Inflammatory macrophage treated with lipopolysaccharide for 1 hour (primary cell): Measurements from ENCODE around the gene RASSF9.

Source experiments
- DNase-seq, 2 donors: peaks; one replicate each; pipeline ENCODE4 v3.0.0-alpha.2; 2020 to 2022

Gene RASSF9

DNA sequence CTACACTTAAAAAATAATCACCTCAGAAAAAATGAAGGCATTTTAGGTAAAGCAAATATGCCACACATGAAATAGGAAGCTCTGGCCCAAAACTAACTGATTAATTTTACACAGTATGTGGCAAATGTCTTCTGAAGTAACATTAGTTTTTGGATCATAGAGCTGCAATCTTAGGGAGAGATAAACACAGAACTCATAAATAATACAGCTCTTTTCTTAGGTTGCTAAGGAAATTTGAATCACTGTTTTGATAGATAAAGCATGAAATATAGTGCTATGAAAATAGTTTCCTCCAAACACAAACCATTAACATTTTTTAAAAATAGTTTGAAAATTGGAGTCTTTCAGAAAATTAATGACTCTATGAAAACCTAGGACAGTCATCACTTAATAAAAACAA is 15.0 kb downstream of the RASSF9 start:
- no peak for DNase-seq

DNA sequence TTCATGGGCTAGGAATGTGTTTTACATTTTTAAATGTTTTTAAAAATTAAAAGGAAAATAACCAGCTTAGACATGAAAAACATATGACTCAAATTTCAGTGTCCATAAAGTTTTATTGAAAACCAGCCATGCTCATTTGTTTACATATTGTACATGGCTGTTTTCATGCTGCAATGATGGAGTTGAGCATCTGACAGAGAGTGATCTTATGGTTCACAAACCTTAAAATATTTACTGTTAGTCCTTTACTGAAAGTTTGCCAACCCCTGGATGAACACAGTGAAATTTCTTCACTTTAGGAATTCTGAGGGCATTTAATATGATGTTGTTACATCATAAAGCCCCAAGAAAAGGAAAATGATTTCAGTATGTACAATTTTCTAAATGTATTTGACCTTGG is 16.1 kb downstream of the RASSF9 start:
- DNase-seq = no peak

DNA sequence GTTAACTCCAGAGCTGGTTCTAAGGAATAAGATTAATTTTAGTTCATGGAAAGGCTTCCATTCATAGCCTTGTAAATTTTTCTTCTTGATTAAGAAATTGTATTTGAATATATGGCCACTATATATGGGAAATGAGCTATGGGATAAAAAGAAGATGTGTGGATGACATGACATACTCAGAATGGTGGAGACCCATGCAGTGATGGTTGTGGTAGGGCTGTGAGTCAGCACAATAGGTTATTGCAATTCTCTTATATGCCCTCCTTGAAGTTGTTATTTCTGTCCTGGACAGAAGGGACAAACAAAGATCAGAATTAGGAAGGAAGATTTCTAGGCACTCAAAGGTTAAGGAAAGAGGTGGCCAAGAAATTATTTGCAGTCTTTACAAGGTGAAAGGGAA is 21.5 kb downstream of the RASSF9 start:
- no peak for DNase-seq

DNA sequence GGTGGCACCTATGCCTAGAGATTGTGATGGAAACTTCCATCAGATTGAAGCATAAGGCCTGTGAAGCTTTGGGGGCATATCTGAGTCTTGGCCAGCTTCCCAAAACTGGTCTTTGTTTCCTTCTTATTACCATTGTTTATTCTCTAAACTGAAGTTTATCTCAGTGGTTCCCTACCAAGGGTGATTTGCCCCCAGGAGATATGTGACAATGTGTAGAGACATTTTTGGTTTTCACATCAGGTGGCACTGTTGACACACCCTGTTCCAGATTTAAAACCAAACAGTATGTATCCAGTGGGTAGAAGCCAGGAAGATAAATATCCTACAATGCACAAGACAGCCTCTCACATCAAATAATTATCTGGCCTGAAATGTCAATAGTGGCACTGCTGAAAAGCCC is 22.1 kb downstream of the RASSF9 start:
- no peak for DNase-seq

DNA sequence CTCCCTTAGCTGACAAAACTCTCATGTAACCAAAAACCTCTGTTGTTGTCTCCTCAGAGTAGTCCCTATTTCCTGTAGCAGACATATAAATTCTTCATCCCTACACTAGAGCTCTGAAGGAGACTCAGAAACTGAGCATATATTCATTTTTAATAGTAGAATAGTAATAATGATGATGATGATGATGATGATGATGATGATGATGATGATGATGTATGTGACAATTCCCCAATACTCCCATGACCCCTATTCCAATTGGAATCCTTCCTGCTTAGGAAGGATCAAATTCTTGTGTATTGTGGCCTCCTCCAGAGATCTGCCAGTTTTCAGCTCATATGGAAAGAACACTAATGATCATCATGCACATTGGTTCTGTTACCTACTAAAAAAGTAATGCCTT is 26.7 kb downstream of the RASSF9 start:
- DNase-seq = no peak

DNA sequence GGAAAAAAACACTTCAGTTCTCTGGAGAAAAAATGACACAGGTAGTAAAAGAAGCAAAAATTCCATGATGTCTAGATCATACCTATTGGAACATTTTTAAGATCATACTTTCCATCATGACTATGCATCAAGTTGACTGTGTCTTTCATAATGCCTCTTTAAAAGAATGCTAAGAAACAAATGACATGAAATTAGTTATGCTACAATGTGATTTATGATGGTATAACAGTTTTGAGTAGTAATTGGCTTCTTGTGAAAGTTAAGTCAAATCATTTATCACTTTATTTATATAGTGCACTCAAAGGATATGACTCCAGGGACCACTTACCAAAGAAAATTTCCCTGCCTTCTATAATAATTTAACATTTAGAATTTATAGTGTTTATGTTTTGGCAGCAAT is 28.5 kb downstream of the RASSF9 start:
- no peak for DNase-seq

DNA sequence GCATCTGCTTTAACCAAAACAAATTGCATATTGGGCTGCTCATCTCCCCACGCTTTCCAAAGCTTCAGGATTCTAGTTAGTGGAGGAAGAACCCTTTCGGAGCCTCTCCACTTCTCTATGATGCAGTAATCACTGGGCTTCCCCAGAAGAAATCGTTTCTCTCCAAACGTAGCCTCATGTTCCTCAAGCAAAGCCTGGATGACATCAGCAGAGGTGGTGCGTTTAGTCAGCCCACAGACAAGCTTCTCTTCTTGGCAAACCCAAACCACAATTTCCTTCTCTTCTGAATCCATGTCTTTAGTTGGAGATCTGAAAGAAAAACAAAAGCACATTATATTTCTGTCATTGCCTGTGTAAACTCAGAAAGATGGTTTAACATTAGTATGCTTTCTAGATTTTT is 30.6 kb downstream of the RASSF9 start:
- peak; percentile 81 to 97 for DNase-seq

DNA sequence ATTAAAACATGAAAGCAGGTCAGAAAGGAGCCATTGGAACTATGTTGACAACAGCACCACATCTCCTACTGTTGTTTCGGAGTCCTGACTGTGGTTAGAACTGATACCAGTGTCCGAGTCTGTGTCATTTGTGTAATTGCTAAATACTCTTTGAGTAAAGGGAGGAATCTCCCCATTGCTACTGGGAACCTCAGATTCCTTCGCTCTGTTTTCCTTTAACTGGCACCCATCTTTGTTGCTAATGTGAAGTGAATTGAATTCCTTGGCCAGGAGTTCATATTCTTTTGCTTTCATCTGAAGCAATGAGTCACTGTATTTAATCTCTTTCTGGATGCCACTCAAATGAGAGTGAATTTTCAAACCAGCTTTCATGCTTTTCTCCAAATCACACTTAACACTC is 31.5 kb downstream of the RASSF9 start:
- no peak for DNase-seq

DNA sequence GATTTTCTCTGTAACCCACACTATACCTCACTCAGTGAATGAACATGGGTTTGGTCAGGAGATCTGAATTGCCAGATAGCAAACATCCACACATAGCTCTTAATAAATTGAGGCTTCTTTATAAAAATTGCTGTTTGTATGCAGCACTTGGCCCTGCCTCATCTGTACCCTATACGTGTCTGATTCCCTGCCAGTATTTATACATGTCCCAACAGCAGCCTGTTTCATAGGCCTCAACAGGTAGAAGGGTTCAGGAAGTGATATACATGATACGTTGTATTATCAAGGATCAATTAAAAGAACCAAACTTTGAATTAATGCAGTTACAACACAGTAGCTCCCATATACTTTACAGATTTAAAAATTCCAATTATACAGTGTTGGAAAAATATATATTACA is 32.3 kb downstream of the RASSF9 start:
- no peak for DNase-seq

DNA sequence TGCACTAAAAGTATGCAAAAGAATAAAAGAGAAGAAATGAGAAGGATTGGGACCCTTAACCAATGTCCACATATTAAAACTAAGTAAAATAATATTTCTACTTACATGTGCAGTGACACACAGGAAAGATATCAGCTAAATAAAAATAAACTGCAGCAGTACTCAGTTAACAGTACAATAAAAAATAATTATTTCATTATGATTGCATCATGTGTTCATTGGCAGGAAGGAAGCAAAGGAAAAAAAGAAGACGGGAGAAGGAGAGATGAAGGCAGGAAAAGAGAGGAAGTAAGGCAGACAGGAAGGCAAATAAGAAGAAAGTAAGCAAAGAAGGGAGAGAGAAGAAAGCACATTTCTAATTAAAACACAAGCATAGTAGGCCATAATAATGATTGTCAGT is 33.0 kb downstream of the RASSF9 start:
- no peak for DNase-seq

DNA sequence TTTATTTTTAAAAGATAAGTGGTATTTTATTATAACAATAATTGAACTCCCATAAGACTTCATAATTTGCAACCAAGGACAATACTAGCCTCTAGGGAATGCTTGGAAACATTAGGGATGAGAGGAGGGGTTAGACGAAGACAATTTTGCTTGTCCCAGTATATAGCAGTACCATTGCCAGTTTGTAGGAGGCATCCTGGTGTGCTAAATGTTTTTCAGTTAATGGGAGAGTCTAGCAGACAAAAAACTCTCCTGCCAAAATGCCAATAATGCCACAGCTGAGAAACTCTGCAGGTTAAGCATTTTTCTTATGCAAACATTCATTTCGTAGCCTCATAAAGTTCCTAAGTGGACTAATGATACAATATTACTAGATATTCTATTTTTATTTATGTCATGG is 38.1 kb downstream of the RASSF9 start:
- DNase-seq = no peak

DNA sequence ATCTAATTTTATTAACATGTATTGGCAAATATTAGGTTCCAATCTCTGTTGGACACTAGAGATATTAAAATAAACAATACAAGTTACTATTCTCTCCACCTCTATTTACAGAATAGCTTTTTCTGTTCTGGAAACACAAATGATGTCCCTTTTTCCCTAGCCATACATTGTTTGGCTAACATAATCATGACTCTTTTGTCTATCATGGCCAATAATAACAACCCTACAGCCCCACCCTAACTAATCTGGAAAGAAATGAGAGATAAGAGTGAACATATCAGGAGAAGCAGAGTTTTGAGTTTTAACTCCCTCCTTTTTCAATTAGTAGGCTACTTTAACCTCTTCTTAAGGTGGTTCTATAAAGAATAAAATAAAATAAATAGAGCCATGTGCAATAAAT is 40.2 kb downstream of the RASSF9 start:
- no peak for DNase-seq

DNA sequence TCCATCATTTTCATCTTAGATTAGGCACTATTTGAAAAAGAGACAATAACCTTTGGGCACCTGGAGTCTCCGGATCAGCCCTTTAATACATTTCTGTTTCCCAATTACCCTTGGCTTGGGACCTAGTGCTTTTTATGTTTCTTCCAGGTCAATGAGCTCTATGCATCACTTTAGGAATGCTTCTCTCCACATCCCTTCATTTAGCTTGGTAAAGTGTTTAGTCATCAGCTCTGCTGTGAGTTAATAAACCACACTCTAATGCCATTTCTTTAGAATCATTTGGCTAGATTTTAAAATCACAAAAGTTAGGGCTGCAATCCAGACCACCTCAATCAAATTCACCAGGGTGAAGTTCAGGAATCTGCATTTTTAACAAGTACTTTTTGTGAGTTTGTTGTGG is 41.7 kb downstream of the RASSF9 start:
- no peak for DNase-seq

DNA sequence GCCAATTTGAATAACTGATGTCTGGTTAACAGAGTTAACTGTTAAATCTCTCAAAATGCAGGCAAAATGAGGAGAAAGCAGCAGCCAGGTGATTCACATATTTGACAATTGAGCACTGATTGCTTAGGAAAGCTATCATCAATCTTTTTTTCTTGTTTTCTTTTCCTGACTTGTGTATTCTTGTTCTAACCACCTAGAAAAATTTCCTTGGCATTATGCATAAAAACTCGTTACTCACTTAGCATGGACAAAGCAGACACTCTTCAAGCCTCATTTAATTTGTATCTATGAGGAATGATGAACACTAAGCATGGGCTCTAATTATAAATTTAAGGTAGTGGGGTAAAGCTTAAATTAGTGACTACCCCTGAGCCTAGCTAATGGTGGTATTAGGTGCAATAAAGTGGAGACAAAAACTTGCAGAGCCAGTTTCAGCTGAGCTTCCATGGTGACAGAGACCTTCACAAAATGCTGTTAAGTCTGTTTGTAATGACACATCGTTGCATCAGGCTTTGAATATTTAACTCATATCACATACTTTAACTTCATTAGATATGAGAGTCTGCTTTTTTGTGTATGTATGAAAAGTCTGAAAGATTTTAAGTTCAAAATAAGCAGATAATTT is 52.0 kb downstream of the RASSF9 start:
- DNase-seq = no peak

DNA sequence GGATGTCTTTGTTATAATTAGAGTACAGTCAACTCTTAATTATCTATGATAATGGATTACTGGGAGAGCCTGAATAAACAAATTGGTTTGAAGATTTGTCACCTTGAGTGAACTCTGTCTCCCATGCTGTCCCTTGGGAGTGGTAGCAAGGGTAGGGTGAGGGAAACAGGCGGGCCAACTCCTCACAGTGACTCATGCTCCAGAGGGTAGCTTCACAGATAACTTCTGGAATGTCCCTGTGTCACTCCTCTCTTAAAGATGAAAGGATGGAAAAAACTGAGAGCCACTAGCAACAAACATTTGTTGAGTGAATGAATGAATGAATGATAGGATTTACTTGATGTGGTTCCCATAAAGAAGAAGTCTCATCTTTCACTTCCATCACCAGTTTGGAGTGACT is 53.5 kb downstream of the RASSF9 start:
- DNase-seq = no peak

DNA sequence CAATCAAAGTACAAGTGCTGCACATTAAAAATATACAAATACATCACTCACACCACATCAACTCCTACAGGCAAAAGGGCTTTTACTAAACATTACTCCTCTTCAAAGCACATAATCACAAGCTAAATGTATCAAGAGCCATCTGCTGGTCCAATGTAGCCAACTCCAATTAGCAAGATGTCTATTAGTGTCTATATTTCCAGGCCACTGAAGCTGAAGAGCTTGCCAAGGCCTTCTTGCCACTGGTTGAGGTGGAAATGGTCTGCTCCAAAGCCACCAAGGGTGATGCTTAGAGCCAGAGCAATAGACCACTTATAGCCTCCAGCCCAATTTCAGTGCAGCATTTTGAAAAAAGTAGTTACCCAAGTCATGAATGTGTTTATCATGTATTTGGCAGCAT is 54.4 kb downstream of the RASSF9 start:
- no peak for DNase-seq

DNA sequence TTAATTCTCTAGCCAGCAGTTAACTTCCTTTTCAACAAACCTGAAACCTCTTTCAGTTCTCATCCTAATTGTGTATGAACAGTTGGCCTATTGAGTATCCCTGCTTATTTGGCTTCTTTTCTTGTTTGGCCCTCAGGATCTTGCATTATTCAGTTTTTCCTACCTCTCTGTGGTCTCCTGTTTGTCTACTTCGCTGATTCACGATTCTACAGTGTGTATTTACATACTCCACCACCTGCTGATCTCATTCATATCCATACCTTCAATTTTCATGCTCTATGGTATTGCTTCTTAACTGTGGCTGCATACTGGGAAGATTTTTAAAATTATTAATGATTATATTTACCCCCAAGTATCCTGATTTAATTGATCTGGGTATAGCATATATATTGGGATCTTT is 56.4 kb downstream of the RASSF9 start:
- DNase-seq = no peak

DNA sequence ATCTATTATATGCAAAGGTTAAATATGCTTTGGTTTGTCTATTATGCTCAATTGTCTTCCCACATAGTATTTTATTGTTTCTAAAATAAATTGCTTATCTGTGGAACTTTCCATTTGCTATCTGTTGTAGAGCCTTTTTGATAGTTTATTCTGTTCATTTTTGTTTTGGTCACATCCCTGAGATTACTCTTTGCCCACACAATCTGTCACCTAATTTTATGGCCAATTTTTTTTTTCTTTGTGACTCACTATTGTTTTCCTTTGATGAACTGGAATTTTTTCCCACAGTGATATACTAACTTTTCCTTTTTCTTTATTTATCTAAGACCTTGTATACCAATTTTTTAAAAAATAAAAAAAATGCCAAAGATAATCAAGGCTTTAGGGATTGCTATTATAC is 61.1 kb downstream of the RASSF9 start:
- DNase-seq = no peak

DNA sequence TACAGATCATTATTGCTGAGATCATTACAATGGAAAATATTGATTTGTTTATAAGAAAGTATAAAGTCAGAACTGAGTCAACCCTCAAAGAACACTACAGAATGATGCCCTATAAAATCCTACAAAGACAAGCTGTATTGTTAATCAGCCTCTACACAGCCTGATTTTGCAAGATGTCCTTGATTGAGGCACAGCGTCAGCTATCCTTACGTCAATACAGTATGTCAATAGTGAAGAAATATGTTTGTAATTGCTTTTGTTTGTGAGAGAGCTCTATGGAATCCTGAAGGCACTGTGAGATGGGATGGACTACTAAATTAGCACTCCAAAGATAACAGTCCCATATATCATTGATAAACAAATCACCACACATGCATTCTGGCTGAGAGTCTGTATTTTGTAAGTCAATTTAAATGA is 70.7 kb downstream of the RASSF9 start:
- no peak for DNase-seq

DNA sequence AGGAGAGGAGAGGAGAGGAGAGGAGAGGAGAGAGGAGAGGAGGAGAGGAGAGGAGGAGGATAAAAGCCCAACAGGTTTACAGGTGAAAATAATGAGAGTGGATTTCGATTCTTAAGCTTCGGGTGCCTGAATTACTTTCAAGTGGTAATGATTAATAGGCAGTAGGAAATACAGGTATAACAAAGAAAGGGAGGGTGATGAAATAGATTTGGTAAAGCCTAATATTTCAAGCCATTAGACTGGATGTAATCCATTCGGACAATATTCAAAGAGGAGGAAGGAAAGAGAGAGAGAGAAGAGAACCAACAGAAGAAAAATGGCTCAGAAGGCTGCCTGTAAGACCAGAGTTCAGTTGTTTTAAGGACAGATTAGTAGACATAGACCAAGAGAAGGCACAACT is 76.6 kb downstream of the RASSF9 start:
- no peak for DNase-seq

DNA sequence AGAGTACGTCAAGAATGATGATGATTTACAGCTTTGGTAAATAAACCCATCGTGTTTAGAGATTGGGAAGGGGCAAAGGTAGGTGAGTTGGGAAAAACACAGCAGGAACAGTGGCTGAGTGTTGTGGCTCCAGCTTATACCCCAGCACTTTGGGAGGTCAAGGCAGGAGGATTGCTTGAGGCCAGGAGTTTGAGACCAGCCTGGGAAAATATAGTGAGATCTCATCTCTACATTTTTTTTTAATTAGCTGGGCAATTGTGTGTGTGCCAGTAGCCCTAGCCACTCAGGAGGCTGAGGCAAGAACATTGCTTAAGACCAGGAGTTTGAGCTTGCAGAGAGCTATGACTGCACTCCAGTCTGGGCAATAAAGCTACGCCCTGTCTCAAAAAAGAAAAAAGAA is 77.1 kb downstream of the RASSF9 start:
- no peak for DNase-seq

DNA sequence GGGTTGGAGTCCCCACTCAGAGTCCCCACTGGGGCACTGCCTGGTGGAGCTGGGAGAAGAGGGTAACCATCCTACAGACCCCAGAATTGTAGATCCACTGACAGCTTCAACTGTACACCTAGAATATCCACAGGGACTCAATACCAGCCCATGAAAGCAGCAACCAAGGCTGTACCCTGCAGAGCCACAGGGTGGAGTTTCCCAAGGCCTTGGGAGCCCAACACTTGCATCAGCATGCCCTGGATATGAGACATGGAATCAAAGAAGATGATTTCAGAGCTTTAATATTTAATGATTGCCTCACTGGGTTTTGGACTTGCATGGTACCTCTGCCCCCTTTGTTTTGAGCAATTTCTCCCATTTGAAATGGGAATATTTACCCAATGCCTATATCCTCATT is 80.4 kb downstream of the RASSF9 start:
- no peak for DNase-seq
